MCF 10A (cell line): ENCODE data around the gene SESN1. TPM values are rescaled to one million over a fixed set of nuclear protein-coding genes. Genes with fewer than 3 reads are reported as not detected.

Experiments used
- BruUV-seq: library from RNA; stranded (reverse); fragments of 400-500 nt; replicated peaks from 2 replicates; lab custom pipeline; 2021; lab: Mats Ljungman, UMichigan
- CTCF ChIA-PET: fragments of 300-600 bp; sonication (Branson Sonifier 250); formaldehyde crosslinking; extraction: SDS; loops from one replicate; lab custom pipeline; 2021; ENCODE audit warnings: antibody characterized with exemption, inconsistent platforms; lab: Yijun Ruan, JAX
- POLR2A ChIA-PET: fragments of 300-600, 350-650 bp; sonication (Branson Sonifier 250); formaldehyde crosslinking; extraction: SDS; loops from one replicate; lab custom pipeline; 2020; ENCODE audit warnings: antibody characterized with exemption, inconsistent platforms; lab: Yijun Ruan, JAX
- DNase-seq: peaks from one replicate; pipeline ENCODE4 v3.0.0-alpha.2; 2018; ENCODE audit not compliant: unreplicated experiment
- H3K27ac Mint-ChIP-seq: one replicate; pipeline ENCODE4 v1.8.0; 2022; ENCODE audit warnings: mild to moderate bottlenecking, low read depth, mixed read lengths; ENCODE audit not compliant: unreplicated experiment
- H3K27me3 Mint-ChIP-seq: one replicate; pipeline ENCODE4 v1.8.0; 2022; ENCODE audit warnings: mixed read lengths; ENCODE audit not compliant: insufficient read depth, unreplicated experiment
- H3K36me3 Mint-ChIP-seq: one replicate; pipeline ENCODE4 v1.8.0; 2022; ENCODE audit warnings: mild to moderate bottlenecking, moderate library complexity, mixed read lengths; ENCODE audit not compliant: insufficient read depth, unreplicated experiment
- H3K4me1 Mint-ChIP-seq: one replicate; pipeline ENCODE4 v1.8.0; 2022; ENCODE audit warnings: mixed read lengths; ENCODE audit not compliant: insufficient read depth, unreplicated experiment
- H3K4me3 Mint-ChIP-seq: one replicate; pipeline ENCODE4 v1.8.0; 2022; ENCODE audit warnings: mild to moderate bottlenecking, moderate library complexity, mixed read lengths; ENCODE audit not compliant: unreplicated experiment
- H3K9me3 Mint-ChIP-seq: one replicate; pipeline ENCODE4 v1.8.0; 2022; ENCODE audit warnings: mixed read lengths; ENCODE audit not compliant: unreplicated experiment
- intact Hi-C: fragments of 100-400 bp; cut with micrococcal nuclease; formaldehyde crosslinking; loops from 2 replicates; pipeline ENCODE4 v1.14.1; 2022
- total RNA-seq: library from RNA; stranded (reverse); gene quantifications from 2 replicates; pipeline ENCODE4 v1.2.3, GENCODE V29; 2022
- TF ChIP-seq, protein P1 (sequence below): fragments of 200-600 bp; IDR thresholded peaks from one replicate; pipeline ENCODE4 v1.8.0; 2022; ENCODE audit warnings: antibody characterized with exemption, mild to moderate bottlenecking; ENCODE audit not compliant: unreplicated experiment

SESN1 gene
- total RNA-seq, 1 experiment from 2014 or later = 23.0 TPM

- POLR2A ChIA-PET = no interaction called here
- H3K36me3 Mint-ChIP-seq = peaks cover under 1% of the 10 kb centered on the region
- TF ChIP-seq, protein P1, sequence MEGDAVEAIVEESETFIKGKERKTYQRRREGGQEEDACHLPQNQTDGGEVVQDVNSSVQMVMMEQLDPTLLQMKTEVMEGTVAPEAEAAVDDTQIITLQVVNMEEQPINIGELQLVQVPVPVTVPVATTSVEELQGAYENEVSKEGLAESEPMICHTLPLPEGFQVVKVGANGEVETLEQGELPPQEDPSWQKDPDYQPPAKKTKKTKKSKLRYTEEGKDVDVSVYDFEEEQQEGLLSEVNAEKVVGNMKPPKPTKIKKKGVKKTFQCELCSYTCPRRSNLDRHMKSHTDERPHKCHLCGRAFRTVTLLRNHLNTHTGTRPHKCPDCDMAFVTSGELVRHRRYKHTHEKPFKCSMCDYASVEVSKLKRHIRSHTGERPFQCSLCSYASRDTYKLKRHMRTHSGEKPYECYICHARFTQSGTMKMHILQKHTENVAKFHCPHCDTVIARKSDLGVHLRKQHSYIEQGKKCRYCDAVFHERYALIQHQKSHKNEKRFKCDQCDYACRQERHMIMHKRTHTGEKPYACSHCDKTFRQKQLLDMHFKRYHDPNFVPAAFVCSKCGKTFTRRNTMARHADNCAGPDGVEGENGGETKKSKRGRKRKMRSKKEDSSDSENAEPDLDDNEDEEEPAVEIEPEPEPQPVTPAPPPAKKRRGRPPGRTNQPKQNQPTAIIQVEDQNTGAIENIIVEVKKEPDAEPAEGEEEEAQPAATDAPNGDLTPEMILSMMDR = no peak
- no peak overlapping the region for H3K4me3 Mint-ChIP-seq
- BruUV-seq = no TSS peak
- no peaks in the 10 kb centered on the region for H3K9me3 Mint-ChIP-seq
- CTCF ChIA-PET = interaction anchor here (0.9 kb wide), 1 partner anchor 27 kb away, joined by 3 read pairs; no protein-coding TSS in a partner anchor
- intact Hi-C loops = no loop called here
- no peak for DNase-seq
- no peak overlapping the region for H3K27ac Mint-ChIP-seq
- H3K27me3 Mint-ChIP-seq = no peaks in the 10 kb centered on the region
- H3K4me1 Mint-ChIP-seq = peaks cover 7% of the 10 kb centered on the region
Observed at GRCh38 chr6:108974201-108974600, 120.4 kb downstream of the SESN1 start.

- H3K4me3 Mint-ChIP-seq = no peak overlapping the region
- no peaks in the 10 kb centered on the region for H3K36me3 Mint-ChIP-seq
- CTCF ChIA-PET = interaction anchor here (0.6 to 1.1 kb wide), 2 partner anchors 23 to 80 kb away, joined by 3 to 4 read pairs; no protein-coding TSS in a partner anchor
- POLR2A ChIA-PET = interaction anchor here (0.7 to 1.7 kb wide), 2 partner anchors 29 to 72 kb away, joined by 3 read pairs; no protein-coding TSS in a partner anchor
- TF ChIP-seq, protein P1 = no peak
- DNase-seq = no peak
- peaks cover 22% of the 10 kb centered on the region for H3K4me1 Mint-ChIP-seq
- H3K27ac Mint-ChIP-seq = no peak overlapping the region
- H3K27me3 Mint-ChIP-seq = no peaks in the 10 kb centered on the region
- no TSS peak for BruUV-seq
- no peaks in the 10 kb centered on the region for H3K9me3 Mint-ChIP-seq
- intact Hi-C loops = no loop called here
Observed at GRCh38 chr6:108969776-108970175, 124.9 kb downstream of the SESN1 start.

GRCh38 chr6:108968325-108969316 is 126.0 kb downstream of the SESN1 start:
- no TSS peak for BruUV-seq
- ChIA-PET CTCF (interaction anchor here (0.6 kb wide), 3 partner anchors 34 to 858 kb away, joined by 3 to 4 read pairs (median 4); no protein-coding TSS in a partner anchor), POLR2A (interaction anchor here (0.8 to 1.7 kb wide), 2 partner anchors 28 to 376 kb away, joined by 3 read pairs; no protein-coding TSS in a partner anchor)
- H3K9me3 Mint-ChIP-seq = no peaks in the 10 kb centered on the region
- no peaks in the 10 kb centered on the region for H3K36me3 Mint-ChIP-seq
- H3K4me1 Mint-ChIP-seq = peaks cover 22% of the 10 kb centered on the region
- no peak overlapping the region for H3K27ac Mint-ChIP-seq
- H3K27me3 Mint-ChIP-seq = no peaks in the 10 kb centered on the region
- TF ChIP-seq, protein P1 = no peak
- H3K4me3 Mint-ChIP-seq = no peak overlapping the region
- intact Hi-C loops = no loop called here
- no peak for DNase-seq
